Activated CD8-positive, alpha-beta T cell treated with anti-CD3 and anti-CD28 coated beads for 36 hours (primary cell): ENCODE data around the gene PITPNC1. TPM values are rescaled to one million over a fixed set of nuclear protein-coding genes. Genes with fewer than 3 reads are reported as not detected.

Source experiments
- ATAC-seq: fragments of 200-7000 bp; cut with Tn5 transposase; one replicate; pipeline ENCODE4 v1.10.0; 2021; ENCODE audit warnings: mild to moderate bottlenecking, moderate library complexity
- CTCF ChIA-PET: fragments of 350-600 bp; sonication (Branson Sonifier 250); formaldehyde crosslinking; loops from one replicate; lab custom pipeline; 2021; ENCODE audit warnings: antibody characterized with exemption; lab: Charles Lee
- POLR2A ChIA-PET: fragments of 350-600 bp; sonication (Branson Sonifier 250); formaldehyde crosslinking; loops from one replicate; lab custom pipeline; 2021; ENCODE audit warnings: antibody characterized with exemption; lab: Charles Lee
- DNase-seq: peaks from one replicate; pipeline ENCODE4 v3.0.0-alpha.2; 2020
- H3K27ac Mint-ChIP-seq: one replicate; pipeline ENCODE4 v1.8.0; 2021; ENCODE audit warnings: mild to moderate bottlenecking, mixed read lengths
- H3K27me3 Mint-ChIP-seq: one replicate; pipeline ENCODE4 v1.8.0; 2021; ENCODE audit warnings: mixed read lengths
- H3K36me3 Mint-ChIP-seq: one replicate; pipeline ENCODE4 v1.8.0; 2021; ENCODE audit warnings: low read depth, mixed read lengths
- H3K4me1 Mint-ChIP-seq: one replicate; pipeline ENCODE4 v1.8.0; 2021; ENCODE audit warnings: low read depth, mixed read lengths
- H3K4me3 Mint-ChIP-seq: one replicate; pipeline ENCODE4 v1.8.0; 2021; ENCODE audit warnings: mild to moderate bottlenecking, moderate library complexity, mixed read lengths
- H3K9me3 Mint-ChIP-seq: one replicate; pipeline ENCODE4 v1.8.0; 2021; ENCODE audit warnings: mixed read lengths
- CTCF ChIP-seq: fragments of 200-600 bp; IDR thresholded peaks from one replicate; pipeline ENCODE4 v1.8.0; 2022; ENCODE audit warnings: antibody characterized with exemption, mild to moderate bottlenecking
- intact Hi-C: fragments of 100-400 bp; cut with micrococcal nuclease; formaldehyde crosslinking; loops from one replicate; pipeline ENCODE4 v1.10.0; 2022
- total RNA-seq, 2 experiments: library from RNA; stranded (reverse); gene quantifications; one replicate each; pipeline ENCODE4 v1.2.3, GENCODE V29; 2021

Gene PITPNC1
- total RNA-seq, 2 experiments from 2014 or later: 51.8 to 56.3 TPM

- Mint-ChIP-seq H3K27me3 (no peaks in the 10 kb centered on the region), H3K4me1 (peaks cover 32% of the 10 kb centered on the region), H3K36me3 (peaks cover 4% of the 10 kb centered on the region), H3K27ac (no peak overlapping the region), H3K4me3 (no peak overlapping the region), H3K9me3 (no peaks in the 10 kb centered on the region)
- POLR2A ChIA-PET: interaction anchor here (1.5 kb wide), 1 partner anchor 13 kb away, joined by 3 read pairs; no protein-coding TSS in a partner anchor
- ATAC-seq (no peak), DNase-seq (no peak)
- intact Hi-C loops: no loop called here
- CTCF ChIA-PET: interaction anchor here (3.8 kb wide), 1 partner anchor 196 kb away, joined by 17 read pairs; no protein-coding TSS in a partner anchor
- TF ChIP-seq CTCF: no peak
Observed at GRCh38 chr17:67571478-67571877, 194.4 kb downstream of the PITPNC1 start.

GRCh38 chr17:67573987-67574657 lies 197.0 kb downstream of the PITPNC1 start:
- Mint-ChIP-seq H3K27me3 (no peaks in the 10 kb centered on the region), H3K27ac (peak overlapping the region; percentile 21), H3K9me3 (no peaks in the 10 kb centered on the region), H3K4me1 (peaks cover 34% of the 10 kb centered on the region), H3K4me3 (no peak overlapping the region), H3K36me3 (peaks cover 7% of the 10 kb centered on the region)
- DNase-seq (no peak), ATAC-seq (no peak)
- POLR2A ChIA-PET: no interaction called here
- no peak for TF ChIP-seq CTCF
- CTCF ChIA-PET: no interaction called here
- intact Hi-C loops: no loop called here

GRCh38 chr17:67574658-67575293 lies 197.7 kb downstream of the PITPNC1 start:
- Mint-ChIP-seq H3K36me3 (peaks cover 7% of the 10 kb centered on the region), H3K4me3 (no peak overlapping the region), H3K9me3 (no peaks in the 10 kb centered on the region), H3K27me3 (no peaks in the 10 kb centered on the region), H3K27ac (peak overlapping the region; percentile 21), H3K4me1 (peaks cover 29% of the 10 kb centered on the region)
- TF ChIP-seq CTCF: no peak
- DNase-seq (no peak), ATAC-seq (no peak)
- POLR2A ChIA-PET: no interaction called here
- intact Hi-C loops: no loop called here
- CTCF ChIA-PET: no interaction called here

- H3K9me3 Mint-ChIP-seq: no peaks in the 10 kb centered on the region
- ATAC-seq: no peak
- CTCF ChIA-PET: no interaction called here
- no peaks in the 10 kb centered on the region for H3K27me3 Mint-ChIP-seq
- intact Hi-C loops: no loop called here
- POLR2A ChIA-PET: no interaction called here
- peaks cover 27% of the 10 kb centered on the region for H3K4me1 Mint-ChIP-seq
- peak overlapping the region; percentile 20 for H3K27ac Mint-ChIP-seq
- no peak for TF ChIP-seq CTCF
- DNase-seq: no peak
- no peak overlapping the region for H3K4me3 Mint-ChIP-seq
- peaks cover 7% of the 10 kb centered on the region for H3K36me3 Mint-ChIP-seq
Observed at GRCh38 chr17:67575325-67575724, 198.2 kb downstream of the PITPNC1 start.

GRCh38 chr17:67576471-67577115 lies 199.5 kb downstream of the PITPNC1 start:
- ChIA-PET CTCF (interaction anchor here (1.6 kb wide), 1 partner anchor 17 kb away, joined by 3 read pairs; no protein-coding TSS in a partner anchor), POLR2A (no interaction called here)
- no peak for TF ChIP-seq CTCF
- H3K36me3 Mint-ChIP-seq: peaks cover 13% of the 10 kb centered on the region
- H3K4me3 Mint-ChIP-seq: no peak overlapping the region
- DNase-seq (no peak), ATAC-seq (no peak)
- intact Hi-C loops: no loop called here
- no peaks in the 10 kb centered on the region for H3K27me3 Mint-ChIP-seq
- peaks cover 27% of the 10 kb centered on the region for H3K4me1 Mint-ChIP-seq
- H3K27ac Mint-ChIP-seq: no peak overlapping the region
- no peaks in the 10 kb centered on the region for H3K9me3 Mint-ChIP-seq
